D341Med (cell line): Measurements from ENCODE around the gene SERPINA4.

Experiments
- DNase-seq: peaks from one replicate; pipeline ENCODE4 v3.0.0; 2012; ENCODE audit warnings: low spot score

SERPINA4 gene

DNA sequence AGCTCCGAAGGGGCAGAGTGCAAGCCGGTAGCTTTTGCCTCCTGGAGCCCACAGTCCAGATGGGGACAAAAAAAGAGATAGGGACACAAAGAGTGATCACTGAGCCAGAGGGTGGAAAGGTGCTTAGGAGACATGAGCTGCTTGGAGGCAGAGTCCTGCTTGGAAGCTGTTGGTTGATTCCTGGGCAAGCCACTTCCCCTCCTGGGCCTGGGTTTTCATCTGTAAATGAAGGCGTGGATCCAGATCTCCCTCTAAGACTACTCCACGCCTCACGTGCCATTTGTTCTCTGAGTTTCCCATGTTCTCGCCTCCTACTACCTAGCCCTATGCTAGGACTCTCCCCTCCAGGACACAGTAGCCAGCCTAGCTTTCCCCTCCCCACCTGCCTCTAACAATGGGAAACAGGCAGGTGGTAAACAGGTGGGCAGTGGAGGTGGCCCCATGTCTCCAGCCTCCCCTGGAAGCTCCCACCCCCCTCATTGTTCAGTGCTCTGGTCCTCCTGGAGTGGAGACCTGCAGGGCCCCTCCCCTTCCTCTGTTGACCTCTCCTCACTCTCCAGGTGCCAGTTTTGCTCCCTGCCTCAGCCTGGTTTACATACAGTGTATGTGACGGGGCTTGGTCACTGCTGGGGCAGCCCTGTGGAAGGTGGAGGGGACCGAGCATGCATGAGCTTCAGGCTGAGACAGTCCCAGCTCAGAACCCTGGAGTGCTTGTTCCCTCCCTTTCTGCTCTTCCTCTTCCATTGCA lies 54.8 kb downstream of the SERPINA4 start:
- no peak for DNase-seq

DNA sequence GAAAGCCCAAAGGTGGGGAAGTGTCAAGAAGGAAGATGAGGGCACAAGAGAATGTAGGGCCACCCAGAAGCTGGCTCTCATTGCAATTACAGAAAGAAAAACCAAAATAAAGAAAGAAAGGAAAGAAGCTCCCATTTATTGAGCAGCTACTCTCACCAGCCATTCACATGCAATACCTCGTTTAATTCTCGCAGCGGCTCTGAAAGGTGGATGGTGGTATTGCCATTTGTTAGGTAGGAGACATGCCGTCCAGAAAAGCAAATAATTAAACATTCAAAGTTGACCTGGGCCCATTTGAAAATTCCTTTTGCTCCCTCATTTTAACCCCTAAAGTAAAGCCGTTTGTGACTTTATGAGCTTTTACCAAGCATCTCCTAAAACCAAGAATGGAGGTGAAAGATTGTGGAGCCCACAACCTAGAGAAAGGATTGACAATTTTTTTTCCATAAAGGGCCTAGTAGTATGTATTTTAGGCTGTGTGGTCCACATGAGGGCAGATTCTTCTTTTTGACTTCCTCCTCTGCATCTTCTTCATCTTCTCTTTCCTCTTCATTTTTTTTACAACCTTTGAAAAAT lies 56.2 kb downstream of the SERPINA4 start:
- no peak for DNase-seq

DNA sequence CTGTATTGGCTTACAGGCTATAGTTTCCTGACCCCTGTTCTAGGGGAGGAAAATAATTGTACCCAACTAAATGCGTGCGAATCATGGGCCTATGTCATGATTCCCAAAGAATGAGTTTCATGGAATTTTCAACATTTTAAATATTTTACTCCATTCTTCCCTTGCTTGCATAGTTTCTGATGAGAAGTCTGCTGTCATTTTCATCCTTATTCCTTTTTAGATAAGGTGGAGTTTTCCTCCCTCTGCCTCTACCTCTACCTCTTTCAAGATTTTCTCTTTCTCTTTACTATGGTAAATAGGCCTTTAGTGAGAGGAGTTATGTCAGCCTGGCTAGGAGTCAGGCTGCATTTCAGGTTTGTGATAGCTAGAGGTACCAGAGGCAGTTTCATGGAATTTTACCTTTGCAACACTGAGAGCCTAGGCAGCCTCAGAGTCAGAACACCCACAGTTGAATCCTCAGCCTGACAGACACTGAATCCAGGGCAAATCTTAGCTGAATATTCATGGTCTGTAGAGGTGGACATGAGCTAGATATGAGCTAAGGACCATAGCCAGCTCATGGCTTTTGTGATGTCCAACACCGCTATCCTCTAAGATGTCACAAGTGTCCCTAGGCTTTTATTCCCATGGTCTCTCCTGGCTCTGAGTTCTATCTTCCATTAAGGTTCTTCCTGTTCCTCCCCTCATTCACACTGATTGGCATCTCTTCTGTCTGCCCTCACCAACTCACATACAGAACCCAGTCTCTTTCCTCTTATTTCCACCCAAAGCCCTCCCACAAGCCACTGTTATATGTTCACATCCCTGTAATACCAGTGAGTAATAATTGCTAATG lies 57.0 kb downstream of the SERPINA4 start:
- no peak for DNase-seq

- no peak for DNase-seq
These were observed 58.1 kb downstream of the SERPINA4 start for GRCh38 chr14:94619297-94619696.
